GM18508 (cell line): Measurements from ENCODE around the gene DNAJC8.

ENCODE experiments used
- ATAC-seq: cut with Tn5 transposase; IDR thresholded peaks from one replicate; pipeline ENCODE4 v1.9.1; 2021; ENCODE audit warnings: moderate number of reproducible peaks; ENCODE audit not compliant: insufficient read depth, unreplicated experiment

DNAJC8 gene

DNA sequence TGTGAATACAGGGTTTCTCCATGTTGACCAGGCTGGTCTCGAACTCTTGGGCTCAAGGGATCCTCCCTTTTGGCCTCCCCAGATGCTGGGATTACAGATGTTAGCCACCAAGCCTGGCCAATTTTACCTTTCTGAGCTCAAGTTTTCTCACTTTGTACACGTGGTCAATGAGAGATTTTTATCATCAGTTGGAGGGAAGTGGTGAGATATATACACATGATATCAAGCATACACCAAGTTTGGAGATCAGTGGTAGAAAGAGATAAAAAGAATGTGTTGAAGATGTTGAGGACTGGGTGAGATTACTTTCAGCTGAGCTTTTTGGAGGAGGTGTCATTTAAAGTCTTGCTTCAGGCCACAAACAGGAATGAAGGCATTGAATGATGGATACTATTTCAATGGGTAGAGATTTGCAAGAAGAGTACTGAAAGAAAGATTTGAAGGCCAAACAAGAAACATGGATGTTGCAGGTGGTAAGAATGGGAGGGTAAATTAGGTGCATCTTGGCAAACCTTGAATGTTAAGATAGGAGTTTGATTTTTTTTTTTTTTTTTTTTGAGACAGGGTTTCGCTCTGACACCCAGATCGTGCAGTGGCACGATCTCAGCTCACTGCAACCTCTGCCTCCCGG, 23.5 kb upstream of the DNAJC8 start:
- no peak for ATAC-seq

DNA sequence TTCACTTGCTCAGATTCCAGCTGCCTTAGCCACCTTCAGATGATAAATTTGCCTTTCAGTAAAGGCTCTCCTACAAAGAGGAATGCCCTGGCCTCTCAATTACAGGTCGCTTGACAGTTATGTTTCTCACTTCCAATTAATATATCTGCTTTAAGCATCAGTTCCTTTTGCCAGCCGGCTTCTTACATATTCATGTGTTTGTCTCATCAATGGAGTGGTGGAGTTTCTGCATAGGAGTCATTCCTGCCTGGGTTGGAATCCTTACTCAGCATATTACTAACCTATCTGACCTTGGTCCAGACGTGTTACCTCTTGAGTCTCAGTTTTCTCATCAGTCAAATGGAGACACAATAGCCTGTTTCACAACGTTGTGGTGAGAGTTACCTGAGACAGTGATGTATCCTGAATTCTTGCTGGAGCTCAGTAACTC, 17.1 kb upstream of the DNAJC8 start:
- no peak for ATAC-seq

DNA sequence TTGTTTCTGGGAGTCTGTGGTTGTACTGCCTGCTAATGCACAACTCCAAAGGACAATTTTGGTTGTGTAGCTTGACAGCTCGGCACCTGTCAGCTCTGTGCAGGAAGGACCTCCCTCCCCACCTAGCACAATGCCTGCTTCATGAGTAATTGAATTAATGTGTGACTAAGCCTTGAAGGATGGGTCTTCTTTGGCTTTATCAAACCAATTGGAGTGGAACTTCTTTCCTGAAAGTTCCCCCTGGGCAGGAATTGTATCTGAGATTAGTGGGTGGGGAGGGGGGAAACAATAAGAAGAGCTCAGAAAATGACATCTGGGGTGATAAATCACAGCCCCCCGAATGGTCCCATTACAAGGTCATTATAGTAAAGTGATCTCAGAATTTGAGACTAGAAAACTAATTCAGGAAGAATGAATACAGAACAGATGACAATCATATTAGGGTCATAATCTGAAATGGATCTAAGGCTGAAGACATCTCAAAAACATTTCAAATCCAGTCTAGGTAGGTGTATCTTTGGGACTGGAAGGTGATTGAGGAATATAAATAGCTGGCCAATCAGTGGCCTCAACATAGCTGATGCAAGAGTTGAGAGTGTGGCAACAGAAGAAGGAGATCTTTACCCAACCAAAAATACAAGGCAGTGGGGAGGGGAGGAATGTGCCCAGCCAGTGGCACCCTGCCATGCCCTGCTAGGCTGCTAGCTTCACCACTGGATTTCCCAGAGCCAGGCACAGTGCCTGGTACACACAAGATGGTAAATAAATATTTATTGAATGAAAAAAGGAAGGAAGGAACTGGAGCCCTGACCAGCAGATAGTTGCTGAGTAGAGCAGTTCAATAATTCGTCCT, 16.4 kb upstream of the DNAJC8 start:
- no peak for ATAC-seq

DNA sequence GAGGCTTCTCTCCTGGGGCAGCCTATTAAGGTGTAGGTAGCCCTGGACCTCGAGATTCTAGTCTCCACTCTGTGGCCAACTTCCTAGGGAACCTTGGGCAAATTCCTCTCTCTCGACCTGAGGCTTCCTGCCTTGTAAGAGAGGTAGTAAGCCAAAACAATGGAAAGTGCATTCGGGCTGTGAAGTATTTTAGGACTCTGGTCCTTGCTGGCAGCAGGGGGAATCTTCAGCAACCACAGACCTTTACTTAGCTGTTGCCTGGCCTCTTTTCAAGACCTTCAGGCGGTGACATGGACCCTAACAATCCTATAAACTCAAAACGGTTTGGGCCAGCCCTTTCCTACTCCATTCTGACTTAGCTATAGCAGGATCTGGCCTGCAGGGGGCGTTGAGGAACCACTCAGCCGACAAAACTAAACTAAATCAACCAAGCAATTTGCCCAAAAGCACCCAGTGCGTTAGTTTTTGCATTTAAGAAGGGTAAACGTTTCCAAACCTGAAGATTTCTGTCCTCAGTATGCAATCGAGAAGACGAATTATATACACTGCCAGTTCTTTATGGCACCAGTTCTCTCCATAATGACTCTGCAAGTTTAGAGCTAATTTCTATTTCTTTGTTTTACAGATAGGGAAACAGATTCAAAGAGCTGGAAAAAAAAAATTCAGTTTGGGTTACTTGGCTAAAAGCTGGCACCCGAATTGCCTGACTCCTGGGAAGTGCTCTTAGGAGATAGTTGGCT, 15.6 kb upstream of the DNAJC8 start:
- ATAC-seq: no peak

DNA sequence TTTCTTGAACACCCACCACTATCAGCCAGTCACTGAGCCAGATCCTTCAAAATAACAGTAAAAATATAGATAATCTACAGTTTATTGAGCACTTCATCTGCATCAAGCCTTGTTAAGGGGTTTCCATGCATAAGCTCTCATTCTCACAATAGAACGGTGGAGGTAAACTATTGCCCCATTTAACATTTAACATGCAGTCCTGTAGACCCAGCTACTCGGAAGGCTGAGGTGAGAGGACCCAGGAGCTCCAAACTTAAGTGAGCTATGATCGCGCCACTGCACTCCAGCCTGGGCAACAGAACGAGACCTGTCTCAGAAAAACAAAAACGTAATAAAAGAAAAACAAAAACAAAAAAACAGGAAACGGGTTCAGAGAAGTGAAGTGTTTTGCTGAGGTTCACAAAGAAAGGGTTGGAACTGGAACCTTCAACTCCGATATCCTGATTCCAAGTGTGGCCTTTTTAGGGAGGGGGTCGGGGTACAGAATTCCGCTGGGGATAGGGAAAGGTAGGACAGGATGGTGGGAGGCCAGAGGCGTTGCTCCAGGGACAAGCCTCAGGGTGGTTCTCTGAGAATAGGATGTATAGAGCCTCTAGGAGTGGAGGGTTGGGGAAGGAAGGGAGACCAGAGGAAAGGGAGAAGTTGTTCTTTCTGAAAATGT, 14.9 kb upstream of the DNAJC8 start:
- ATAC-seq: no peak

DNA sequence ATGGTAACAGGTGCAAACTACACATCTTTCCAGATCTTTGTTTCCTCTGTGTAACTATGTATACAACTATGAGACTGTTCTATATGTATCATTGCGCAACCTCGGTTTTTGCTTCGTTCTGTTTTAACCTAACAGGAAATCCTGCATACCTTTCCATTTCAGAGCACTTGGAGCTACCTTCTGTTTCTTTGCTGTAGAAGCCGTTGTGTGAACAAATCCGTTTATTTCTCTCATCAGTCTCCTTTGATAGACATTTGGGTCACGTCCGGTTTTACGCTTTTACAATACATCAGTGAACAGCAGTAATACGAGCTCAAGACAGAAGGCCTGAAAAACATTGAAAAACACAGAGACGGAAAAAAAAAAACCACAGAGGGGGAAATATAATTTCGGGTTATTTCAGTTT, 13.6 kb upstream of the DNAJC8 start:
- no peak for ATAC-seq

DNA sequence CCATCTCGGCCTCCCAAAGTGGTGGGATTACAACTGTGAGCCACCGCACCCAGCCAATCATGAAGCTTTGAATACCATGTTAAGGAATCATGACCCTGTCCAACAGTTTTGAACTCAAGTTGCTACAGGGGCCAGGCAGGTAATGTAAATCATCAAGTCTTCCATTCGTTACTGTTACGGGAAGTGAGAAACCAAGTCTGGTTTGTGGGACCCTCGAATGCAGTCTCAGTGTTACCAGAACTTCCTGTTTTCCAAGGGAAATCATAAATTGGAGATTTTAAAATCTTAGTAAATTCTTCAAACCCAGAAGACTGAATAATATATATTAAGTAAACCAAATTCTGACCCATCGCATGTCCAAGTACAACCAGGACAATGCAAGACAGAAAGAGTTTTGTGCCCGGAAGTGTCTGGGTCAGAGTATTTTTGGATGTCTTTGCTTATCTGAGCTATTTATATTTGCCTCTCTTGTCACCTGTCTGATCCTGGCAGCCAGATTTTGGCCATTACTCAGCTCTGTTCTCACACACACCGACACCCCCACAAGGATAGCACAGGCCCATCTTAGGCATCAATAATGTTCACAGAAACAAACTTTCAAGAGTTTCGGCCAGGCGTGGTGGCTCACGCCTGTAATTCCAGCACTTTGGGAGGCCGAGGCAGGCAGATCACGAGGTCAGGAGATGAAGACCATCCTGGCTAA, 11.9 kb upstream of the DNAJC8 start:
- ATAC-seq: no peak

DNA sequence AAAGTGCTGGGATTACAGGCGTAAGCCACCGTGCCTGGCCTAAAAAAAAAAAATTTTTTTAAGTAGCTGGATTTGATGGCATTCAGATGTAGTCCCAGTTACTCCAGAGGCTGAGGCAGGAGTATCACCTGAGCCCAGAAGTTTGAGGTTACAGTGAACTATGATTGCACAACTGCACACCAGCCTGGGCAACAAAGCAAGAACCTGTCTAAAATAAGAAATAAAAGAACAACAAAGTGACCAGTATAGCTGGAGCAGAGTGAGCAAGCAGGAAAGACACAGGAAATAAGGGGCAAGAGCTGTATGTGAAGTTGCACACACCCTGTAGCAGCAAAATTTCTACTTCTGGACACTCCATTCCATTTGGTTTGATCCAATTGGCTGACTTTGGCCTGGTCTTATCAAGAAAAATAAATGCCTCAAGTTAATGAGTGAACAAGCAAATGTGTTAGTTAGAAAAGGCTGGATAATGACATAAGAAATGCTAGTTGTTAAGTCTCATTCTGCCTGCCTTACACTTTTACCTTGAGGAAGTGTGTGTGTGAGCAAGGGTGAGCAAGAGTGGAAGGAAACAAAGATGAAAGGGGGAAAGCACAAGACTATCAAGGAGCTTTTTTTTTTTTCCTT, 11.0 kb upstream of the DNAJC8 start:
- ATAC-seq: no peak

DNA sequence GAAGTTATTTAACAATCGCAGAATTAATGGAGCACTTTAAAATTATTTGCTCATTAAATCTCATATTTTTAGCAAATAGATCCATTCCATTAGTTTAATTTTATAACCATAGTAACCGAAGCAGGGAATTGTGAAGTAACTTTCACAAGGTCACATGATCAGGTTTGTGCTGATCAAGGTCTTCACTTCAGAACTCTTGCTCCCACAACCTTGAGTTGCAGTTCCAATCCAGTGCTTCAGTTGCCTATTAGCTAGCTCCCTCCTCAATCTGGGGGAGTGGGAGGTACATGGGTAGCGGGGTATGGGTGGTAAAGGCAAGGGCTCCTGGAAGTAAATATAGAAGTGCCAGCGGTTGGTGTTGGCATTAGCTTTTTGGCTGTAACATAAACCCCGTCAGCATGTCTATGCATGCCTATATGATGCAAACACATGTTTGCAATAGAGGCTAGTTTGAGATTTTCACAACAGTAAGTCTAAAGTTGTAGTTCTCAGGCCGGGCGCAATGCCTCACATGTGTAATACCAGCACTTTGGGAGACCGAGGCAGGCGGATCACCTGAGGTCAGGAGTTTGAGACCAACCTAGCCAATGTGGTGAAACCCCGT, 8.9 kb upstream of the DNAJC8 start:
- no peak for ATAC-seq

DNA sequence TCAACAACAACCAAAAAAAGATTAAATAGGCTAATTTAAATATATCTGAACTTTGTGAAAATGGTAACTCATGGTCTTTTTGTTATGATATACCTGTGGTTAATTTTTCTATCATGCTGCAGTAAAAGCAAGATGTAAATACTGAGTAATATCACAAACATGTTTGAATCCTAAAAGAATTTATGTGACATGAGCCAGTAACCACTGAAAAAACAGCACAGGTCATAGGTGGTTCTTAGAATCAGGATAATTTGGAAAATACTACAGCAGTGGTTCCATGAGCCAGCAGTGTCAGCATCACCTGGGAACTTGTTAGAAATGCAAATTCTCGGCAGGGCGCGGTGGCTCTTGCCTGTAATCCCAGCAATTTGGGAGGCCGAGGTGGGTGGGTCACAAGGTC, 7.2 kb upstream of the DNAJC8 start:
- no peak for ATAC-seq

DNA sequence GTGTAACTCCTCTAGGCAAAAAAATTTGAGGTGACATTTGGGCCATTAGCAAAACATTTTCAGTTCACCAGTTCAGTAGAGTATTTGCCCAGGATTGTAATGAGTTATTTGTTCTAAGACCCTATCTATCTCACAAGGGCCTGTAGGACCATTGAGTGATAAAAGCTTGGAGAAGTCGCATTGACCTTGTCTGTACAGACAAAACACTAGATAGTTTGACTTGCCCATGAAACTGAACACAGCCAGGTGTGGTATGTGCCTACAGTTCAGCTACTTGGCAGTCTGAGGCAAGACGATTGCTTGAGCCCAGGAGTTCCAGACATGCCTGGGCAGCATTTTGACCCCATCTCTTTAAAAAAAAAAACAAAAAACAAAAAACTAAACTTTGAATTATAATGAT, 6.2 kb upstream of the DNAJC8 start:
- ATAC-seq: no peak

DNA sequence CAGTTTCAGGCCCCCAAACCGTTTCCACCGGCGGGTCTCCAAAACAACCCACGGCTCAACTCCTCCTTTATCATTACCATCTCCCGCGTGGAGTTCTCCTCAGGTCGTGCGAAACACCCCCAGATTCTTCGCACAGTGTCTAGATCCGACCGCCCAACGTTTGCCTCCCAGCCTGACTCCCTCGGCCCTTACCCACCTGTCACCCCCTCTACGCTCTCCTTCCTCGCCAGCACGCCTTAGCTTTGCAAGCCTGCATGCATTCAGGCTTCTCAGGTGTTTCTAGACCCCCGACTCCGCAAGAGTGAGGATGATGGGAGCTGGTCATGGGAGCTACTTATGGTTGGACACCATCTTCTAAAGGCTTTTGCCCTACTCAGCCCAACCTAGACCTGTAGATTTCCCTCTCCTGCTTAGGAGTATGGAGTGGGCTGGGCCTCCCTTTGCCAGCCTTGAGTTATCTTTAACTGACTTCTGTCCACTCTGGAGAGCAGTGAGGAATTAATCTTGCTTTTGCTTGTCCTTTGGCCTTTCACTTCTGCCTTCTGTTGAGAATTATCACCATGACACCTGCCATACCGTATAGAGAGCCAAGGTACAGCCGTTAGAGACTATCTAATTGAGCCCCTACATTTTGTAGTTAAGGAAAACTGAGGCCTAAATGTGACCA, 4.0 kb upstream of the DNAJC8 start:
- ATAC-seq: no peak

DNA sequence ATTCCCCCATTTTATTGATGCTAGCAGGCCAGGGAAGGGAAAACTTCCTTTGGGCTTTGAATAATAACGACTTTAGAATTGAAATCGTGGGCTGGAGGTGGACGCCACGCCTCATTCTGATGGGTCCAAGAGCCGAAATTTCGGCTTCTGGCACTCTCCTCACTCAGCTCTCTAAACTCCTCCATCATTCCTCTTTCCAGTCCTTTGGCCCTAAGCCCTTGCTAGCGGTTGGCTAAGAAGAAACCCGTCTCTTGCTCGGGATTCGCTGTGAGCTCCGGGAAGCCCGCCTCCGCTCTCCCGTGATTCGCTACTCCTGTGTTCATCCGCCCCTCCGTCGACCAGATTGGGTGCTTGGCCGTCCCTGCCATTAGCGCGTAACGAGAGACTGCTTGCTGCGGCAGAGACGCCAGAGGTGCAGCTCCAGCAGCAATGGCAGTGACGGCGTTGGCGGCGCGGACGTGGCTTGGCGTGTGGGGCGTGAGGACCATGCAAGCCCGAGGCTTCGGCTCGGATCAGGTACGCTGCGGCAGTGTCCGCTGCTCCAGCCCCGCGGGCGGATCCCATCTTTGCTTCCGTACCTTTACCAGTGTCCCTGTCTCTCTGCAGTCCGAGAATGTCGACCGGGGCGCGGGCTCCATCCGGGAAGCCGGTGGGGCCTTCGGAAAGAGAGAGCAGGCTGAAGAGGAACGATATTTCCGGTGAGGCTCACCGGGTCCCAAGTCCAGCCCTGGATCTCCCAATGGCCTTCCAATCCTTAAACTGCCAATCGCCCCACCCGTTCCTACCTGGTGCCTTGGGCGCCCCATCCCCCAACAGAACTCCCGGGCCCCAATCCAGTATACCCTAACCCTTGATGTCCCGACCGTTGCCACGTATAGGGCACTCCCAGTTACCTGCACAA, 3.2 kb upstream of the DNAJC8 start, which contains the start of gene ATP5IF1:
Gene ATP5IF1, plus strand, starts transcription at position 370 of the 901 bp plus-strand sequence. Its CDS starts 60 bp downstream, at position 430.
- ATAC-seq: peak; percentile 52

DNA sequence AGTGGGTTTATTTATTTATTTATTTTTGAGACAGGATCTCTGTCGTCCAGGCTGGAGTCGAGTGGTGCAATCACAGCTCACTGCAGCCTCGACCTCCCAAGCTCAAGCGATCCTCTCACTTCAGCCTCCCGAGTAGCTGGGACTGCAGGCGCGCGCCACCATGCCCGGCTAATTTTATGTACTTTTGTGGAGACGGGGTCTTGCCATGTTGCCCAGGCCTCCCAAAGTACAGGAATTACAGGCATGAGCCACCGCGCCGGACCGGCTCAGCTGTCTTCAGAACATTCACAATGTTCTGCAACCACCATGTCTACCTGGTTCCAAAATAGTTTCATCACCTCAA, 406 bp upstream of the DNAJC8 start:
- no peak for ATAC-seq

DNA sequence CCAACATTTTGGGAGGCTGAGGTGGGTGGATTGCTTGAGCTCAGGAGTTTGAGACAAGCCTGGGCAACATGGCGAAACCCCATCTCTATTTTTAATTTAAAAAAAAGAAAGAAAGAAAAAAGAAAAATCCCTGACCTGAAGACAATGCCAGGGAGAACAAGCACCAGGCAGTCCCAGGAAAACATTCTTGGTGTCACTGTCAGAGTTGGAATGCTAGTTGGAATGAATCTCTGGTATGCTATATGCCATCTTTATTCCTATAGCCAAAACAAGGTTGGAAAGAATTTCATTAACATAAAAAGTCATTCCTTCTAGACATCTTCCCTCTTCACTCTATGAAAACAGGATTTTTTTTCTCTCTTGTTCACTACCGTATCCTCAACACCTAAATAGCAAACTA, 2.8 kb downstream of the DNAJC8 start:
- ATAC-seq: no peak

DNA sequence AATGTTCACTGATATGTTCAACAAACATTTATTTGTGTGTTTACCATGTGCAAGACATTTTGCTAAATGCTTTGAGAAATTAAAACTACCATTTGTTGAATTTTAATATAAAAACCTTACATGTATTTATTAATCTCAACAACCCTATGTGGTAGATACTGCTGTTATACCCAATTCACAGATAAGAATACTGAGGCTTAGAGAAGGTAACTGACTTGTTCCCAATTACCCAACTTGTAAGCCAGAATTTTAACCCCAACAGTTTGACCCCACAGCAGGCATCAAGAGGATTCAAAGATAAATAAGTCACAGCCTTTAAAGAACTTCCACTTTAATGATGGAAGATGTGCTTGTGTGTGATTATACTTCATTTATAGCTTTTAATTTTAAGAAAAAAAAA, 3.7 kb downstream of the DNAJC8 start:
- no peak for ATAC-seq

DNA sequence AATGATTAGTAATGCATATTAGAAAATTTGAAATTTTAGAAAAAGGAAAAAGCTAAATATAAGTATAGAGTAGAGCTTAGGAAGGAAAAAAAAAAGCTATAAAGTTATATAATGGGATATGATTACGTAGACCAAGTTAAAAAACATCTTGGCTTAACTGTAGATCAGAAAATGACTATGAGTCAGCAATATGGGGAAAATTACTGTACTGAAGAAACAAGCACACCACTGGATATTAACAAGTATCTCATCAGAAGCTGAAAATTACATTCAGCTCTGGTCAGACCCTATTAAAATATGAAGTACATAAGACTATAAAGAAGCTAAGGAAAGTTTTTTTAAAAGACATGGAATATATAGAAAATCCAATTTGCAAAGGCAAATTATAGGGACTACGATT, 19.5 kb downstream of the DNAJC8 start:
- no peak for ATAC-seq

DNA sequence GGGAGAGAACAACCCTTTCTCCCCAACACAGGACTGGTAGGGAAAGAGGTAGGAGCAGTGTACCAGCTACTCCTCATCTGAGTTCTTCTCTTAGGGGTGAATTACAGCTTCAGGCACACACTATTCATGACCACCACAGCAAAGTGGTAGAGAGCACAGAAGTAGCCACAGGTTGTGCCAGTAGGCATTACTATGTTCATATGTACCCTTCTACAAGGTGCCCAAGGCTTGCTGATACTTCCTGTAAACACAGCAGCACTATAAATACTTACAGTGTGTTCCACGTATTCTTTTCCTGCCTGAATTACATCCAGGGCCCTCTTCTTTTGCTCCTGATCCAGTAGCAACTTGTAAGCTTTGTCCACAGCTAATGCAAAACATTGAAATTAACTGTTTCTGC, 23.1 kb downstream of the DNAJC8 start:
- ATAC-seq: no peak
